Tibial artery (tissue), 4 donors: Measurements from ENCODE around the gene MTCL1.

ENCODE experiments used
- DNase-seq, 2 donors: peaks; one replicate each; pipeline ENCODE4 v3.0.0-alpha.2; 2019
- H3K27ac ChIP-seq, 2 donors: fragments of 200-600 bp; sonication (generic) in 1 of 2; 1 replicate in 1 of 2; 2 replicates in 1 of 2; pipeline ENCODE4 v1.5.1; 2018 to 2019; ENCODE audit warnings: mild to moderate bottlenecking in 1 of 2
- H3K27me3 ChIP-seq, 2 donors: fragments of 200-600 bp; sonication (generic) in 1 of 2; one replicate each; pipeline versions ENCODE4 v1.5.1 to v1.6.0; 2016 to 2019
- H3K36me3 ChIP-seq, 3 donors: fragments of 200-600 bp; sonication (generic) in 2 of 3; one replicate each; pipeline ENCODE4 v1.5.1; 2016 to 2019; ENCODE audit warnings: mild to moderate bottlenecking in 2 of 3
- H3K4me1 ChIP-seq, 4 donors: fragments of 200-600 bp; sonication (generic) in 2 of 4; 1 replicate in 3 of 4; 2 replicates in 1 of 4; pipeline ENCODE4 v1.5.1; 2016 to 2019
- H3K4me3 ChIP-seq, 2 donors: fragments of 200-600 bp; sonication (generic) in 1 of 2; 1 replicate in 1 of 2; 2 replicates in 1 of 2; pipeline ENCODE4 v1.5.1; 2018 to 2019; ENCODE audit warnings: mild to moderate bottlenecking in 2 of 2
- H3K9me3 ChIP-seq, 3 donors: fragments of 200-600 bp; sonication (generic) in 1 of 3; one replicate each; pipeline ENCODE4 v1.5.1; 2016 to 2019
- CTCF ChIP-seq, 2 experiments: fragments of 200-600 bp in 1 of 2; fragments of 450-650 bp in 1 of 2; IDR thresholded peaks; one replicate each; pipeline ENCODE4 v1.5.1; 2017 to 2019; ENCODE audit warnings: antibody characterized with exemption in 2 of 2, mild to moderate bottlenecking in 1 of 2, moderate library complexity in 1 of 2
- intact Hi-C: fragments of 100-400 bp; cut with DNase I; formaldehyde crosslinking; loops from one replicate; pipeline ENCODE4 v1.15.0; 2023; ENCODE audit warnings: low total_unique reads

Gene MTCL1

DNA sequence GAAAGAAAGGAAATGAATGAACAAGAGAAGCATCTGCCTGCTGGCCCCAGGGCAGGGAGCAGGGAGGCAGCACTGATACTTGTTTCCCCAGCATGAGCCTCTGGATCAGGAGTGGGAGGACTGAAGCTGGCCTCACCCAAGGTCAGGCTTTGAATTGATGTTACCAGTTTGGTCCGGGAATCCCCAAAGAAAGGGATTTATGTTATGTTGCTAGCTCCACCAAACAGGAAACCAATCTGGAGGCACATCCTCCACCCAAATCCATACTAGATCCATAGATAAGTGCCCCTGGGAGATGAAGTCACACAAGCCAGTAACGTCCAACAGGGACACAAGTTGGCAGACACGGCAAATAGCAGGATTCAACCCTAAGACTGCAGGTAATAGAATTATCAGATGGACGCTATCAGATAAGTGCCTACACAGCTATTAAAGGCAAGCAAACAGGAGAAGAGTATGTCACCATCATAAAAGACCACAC, 85.9 kb downstream of the MTCL1 start:
- Histone ChIP-seq H3K4me3 (no peak overlapping the region), H3K4me1 (no peaks in the 10 kb centered on the region), H3K9me3 (no peaks in the 10 kb centered on the region), H3K27me3 (no peaks in the 10 kb centered on the region), H3K36me3 (peaks cover 0 to 13% (median 0%) of the 10 kb centered on the region in 3 donors), H3K27ac (no peak overlapping the region)
- no peak for DNase-seq
- intact Hi-C loops, result no loop called here
- no peak for TF ChIP-seq CTCF (IDR thresholded peaks at IDR 0.05)

DNA sequence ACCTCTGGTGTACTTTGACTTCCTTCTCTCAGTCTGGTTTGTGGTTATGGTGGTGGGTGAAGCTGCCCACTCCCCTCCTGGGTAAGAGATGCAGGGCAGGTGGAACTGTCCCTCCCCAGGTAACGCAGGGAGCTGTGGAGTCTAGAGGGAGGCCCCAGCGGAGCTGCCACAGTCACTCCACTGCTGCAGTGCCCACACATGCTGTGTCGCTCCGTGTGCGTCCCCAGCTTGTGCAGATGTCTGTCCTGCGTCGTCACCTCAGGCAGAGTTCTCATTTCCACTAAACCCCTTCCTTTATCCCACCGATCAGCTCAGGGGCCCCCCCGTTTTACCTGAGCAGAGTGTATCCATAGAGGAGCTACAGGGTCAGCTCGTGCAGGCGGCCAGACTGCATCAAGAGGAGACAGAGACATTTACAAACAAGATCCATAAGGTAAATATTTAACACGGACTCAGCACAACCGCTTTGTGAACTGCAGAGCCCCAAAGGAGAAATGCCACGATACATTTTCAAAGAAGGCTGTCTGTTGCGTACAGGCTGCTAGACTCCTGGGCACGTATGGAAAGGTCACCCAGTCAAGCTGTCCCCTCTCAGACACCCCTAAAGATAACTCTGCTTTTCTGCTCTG, 87.4 kb downstream of the MTCL1 start:
- no peak for DNase-seq
- Histone ChIP-seq H3K4me3 (no peak overlapping the region), H3K9me3 (no peaks in the 10 kb centered on the region), H3K36me3 (no peaks in the 10 kb centered on the region), H3K27me3 (no peaks in the 10 kb centered on the region), H3K27ac (no peak overlapping the region), H3K4me1 (no peaks in the 10 kb centered on the region)
- no peak for TF ChIP-seq CTCF (IDR thresholded peaks at IDR 0.05)
- intact Hi-C loops, result no loop called here

GRCh38 chr18:8793445-8794155, 88.2 kb downstream of the MTCL1 start:
- no peak for TF ChIP-seq CTCF (IDR thresholded peaks at IDR 0.05)
- no peaks in the 10 kb centered on the region for H3K36me3 ChIP-seq
- H3K27me3 ChIP-seq, result no peaks in the 10 kb centered on the region
- intact Hi-C loops, result no loop called here
- H3K9me3 ChIP-seq, result no peaks in the 10 kb centered on the region
- no peak overlapping the region for H3K27ac ChIP-seq
- DNase-seq, result no peak
- H3K4me3 ChIP-seq, result no peak overlapping the region
- H3K4me1 ChIP-seq, result no peaks in the 10 kb centered on the region

GRCh38 chr18:8794156-8794933, 89.0 kb downstream of the MTCL1 start:
- Histone ChIP-seq H3K27ac (no peak overlapping the region), H3K4me3 (no peak overlapping the region), H3K4me1 (peaks cover 0 to 6% (median 0%) of the 10 kb centered on the region in 4 donors), H3K36me3 (no peaks in the 10 kb centered on the region), H3K27me3 (no peaks in the 10 kb centered on the region), H3K9me3 (no peaks in the 10 kb centered on the region)
- DNase-seq, result no peak
- intact Hi-C loops, result no loop called here
- TF ChIP-seq CTCF (IDR thresholded peaks at IDR 0.05), result no peak

DNA sequence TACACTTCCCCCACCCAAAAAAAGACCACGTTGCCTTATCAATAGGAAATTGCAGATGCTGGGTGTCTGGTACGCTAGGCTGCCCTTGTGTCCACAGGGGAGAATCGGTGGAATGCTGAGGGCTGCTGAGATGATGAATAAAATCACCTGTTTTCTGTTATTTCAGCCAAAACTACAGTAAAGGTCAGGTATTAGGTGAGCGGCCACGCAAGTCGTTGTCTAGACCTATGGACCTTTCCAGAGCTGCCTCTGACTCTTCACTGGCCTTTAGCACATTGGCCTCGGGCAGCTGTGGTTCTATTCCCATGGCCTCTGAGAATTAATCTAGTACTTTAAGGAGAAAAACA, 89.6 kb downstream of the MTCL1 start:
- H3K9me3 ChIP-seq, result no peaks in the 10 kb centered on the region
- H3K27ac ChIP-seq, result no peak overlapping the region
- H3K36me3 ChIP-seq, result no peaks in the 10 kb centered on the region
- H3K4me1 ChIP-seq, result peaks cover 0 to 12% (median 0%) of the 10 kb centered on the region in 4 donors
- intact Hi-C loops, result no loop called here
- H3K4me3 ChIP-seq, result no peak overlapping the region
- H3K27me3 ChIP-seq, result no peaks in the 10 kb centered on the region
- no peak for TF ChIP-seq CTCF (IDR thresholded peaks at IDR 0.05)
- no peak for DNase-seq
